Measurements from ENCODE around the gene GALNS. TPM values are rescaled to one million over a fixed set of nuclear protein-coding genes. Genes with fewer than 3 reads are reported as not detected.

GALNS gene
- total and polyA plus RNA-seq, 11 donors: 10.7 to 22.7 (median 14.1) TPM

DNA sequence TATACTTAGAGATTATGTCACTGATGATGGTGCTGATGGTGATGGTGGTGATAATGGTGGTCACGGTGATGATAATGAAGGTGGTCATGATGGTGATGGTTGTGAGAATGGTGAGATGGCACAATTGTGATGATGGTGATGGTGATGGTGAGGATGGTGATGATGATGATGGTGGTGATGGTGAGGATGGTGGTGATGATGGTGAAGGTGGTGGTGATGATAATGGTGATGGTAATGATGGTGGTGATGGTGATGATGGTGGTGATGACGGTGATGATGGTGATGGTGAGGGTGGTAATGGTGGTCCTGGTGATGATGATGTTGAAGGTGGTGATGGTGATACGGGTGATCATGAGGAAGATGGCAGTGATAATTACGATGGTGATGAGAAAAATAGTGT is 58.7 kb downstream of the GALNS start:
- H3K27me3 ChIP-seq: peaks cover 0 to 10% (median 3%) of the 10 kb centered on the region in 9 donors
- WGBS, 4 donors: 89 to 97% (median 93%) methylated on average over 4 of the region's 4 CpGs
- H3K36me3 ChIP-seq: no peaks in the 10 kb centered on the region
- H3K27ac ChIP-seq: no peak overlapping the region
- intact Hi-C loops (cut with DNase I): no loop called here
- no peak for DNase-seq
- TF ChIP-seq POLR2A (IDR thresholded peaks at IDR 0.05): no peak
- TF ChIP-seq, protein P1, sequence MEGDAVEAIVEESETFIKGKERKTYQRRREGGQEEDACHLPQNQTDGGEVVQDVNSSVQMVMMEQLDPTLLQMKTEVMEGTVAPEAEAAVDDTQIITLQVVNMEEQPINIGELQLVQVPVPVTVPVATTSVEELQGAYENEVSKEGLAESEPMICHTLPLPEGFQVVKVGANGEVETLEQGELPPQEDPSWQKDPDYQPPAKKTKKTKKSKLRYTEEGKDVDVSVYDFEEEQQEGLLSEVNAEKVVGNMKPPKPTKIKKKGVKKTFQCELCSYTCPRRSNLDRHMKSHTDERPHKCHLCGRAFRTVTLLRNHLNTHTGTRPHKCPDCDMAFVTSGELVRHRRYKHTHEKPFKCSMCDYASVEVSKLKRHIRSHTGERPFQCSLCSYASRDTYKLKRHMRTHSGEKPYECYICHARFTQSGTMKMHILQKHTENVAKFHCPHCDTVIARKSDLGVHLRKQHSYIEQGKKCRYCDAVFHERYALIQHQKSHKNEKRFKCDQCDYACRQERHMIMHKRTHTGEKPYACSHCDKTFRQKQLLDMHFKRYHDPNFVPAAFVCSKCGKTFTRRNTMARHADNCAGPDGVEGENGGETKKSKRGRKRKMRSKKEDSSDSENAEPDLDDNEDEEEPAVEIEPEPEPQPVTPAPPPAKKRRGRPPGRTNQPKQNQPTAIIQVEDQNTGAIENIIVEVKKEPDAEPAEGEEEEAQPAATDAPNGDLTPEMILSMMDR (IDR thresholded peaks at IDR 0.05): no peak
- H3K4me1 ChIP-seq: peaks cover 0 to 25% (median 3%) of the 10 kb centered on the region in 12 donors
- H3K4me3 ChIP-seq: no peak overlapping the region
- ATAC-seq: no peak
- H3K9me3 ChIP-seq: no peaks in the 10 kb centered on the region

GRCh38 chr16:88796278-88796677 is 60.5 kb downstream of the GALNS start:
- no peak for ATAC-seq
- intact Hi-C loops (cut with DNase I): no loop called here
- 65 to 100% (median 73%) methylated on average over 1 to 4 of the region's 4 CpGs for WGBS, 4 donors

DNA sequence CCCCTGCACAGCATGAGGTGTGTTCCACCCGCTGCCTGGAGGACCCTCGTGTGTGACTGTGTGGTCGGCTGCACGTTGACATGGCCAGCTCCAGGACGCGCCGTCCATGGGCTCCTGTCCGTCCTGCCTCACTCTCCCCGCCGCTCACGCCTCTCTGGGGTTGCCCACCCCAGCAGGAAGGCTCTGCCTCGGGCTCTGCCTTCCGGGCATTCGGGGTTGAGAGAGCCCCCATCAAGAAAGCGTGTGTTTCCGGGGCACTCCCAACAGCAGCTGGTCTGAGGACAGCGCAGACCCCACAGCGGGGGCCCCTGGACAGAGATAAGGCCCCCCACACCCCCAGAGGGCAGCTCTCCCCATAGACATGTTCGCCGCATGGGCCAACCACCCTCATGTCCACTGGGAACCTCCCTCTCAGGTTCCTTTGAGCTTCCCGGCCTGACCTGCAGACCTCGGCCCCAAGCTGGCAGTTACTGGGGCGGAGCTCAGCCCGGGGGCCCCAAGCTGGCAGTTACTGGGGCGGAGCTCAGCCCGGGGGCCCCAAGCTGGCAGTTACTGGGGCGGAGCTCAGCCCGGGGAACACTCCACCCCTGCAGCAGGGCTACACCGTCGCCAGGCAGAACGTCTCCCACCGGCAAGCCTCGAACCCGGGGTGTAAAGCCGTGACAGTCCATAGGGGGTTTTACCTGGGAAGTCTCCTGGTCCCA is 63.3 kb downstream of the GALNS start:
- ATAC-seq (no peak), DNase-seq (peak in 1 of 5 donors; percentile 12)
- intact Hi-C loops (cut with DNase I): no loop called here
- Histone ChIP-seq H3K4me3 (no peak overlapping the region), H3K9me3 (no peaks in the 10 kb centered on the region), H3K27ac (no peak overlapping the region), H3K27me3 (peaks cover 0 to 21% (median 7%) of the 10 kb centered on the region in 9 donors), H3K4me1 (peaks cover 0 to 38% (median 2%) of the 10 kb centered on the region in 12 donors), H3K36me3 (no peaks in the 10 kb centered on the region)
- WGBS, 4 donors: 63 to 65% (median 63%) methylated on average over 17 to 35 of the region's 35 CpGs
- TF ChIP-seq, protein P1 (IDR thresholded peaks at IDR 0.05): no peak
- no peak for TF ChIP-seq POLR2A (IDR thresholded peaks at IDR 0.05)

More at GRCh38 chr16:88796278-88796677, 60.5 kb downstream of the GALNS start:
- Histone ChIP-seq H3K9me3 (no peaks in the 10 kb centered on the region), H3K36me3 (no peaks in the 10 kb centered on the region), H3K27ac (no peak overlapping the region), H3K4me3 (no peak overlapping the region), H3K4me1 (peaks cover 0 to 25% (median 0%) of the 10 kb centered on the region in 12 donors), H3K27me3 (peaks cover 0 to 20% (median 7%) of the 10 kb centered on the region in 9 donors)
- no peak for DNase-seq
- no peak for TF ChIP-seq POLR2A (IDR thresholded peaks at IDR 0.05)
- TF ChIP-seq, protein P1 (IDR thresholded peaks at IDR 0.05): no peak

DNA sequence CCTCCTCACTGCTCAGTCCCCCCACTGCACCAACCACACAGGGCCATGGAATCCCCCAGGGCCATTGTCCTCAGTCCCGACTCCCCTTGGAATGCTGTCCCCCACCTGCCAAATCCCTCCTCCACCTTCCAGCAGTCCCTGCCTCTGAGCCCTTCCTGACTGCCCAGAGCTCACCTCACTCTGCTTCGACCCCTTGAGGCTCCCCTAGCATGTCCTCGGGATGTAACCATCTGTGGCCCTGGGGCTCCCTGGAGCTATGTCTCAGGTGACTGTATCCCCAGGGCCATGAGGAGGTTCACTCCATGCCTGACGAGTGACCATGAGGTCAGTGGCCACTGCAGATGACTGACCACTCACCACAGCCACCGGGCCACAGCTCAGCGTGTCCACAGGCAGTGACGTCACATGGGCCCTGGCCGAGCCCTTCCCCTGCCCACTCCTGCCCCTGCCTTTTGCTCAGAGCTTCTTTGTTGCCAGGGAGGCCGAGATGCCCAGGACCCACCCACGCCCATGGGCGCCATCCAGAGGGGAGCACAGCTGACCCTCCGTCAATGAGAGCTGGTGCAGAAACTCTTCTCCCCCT is 64.0 kb downstream of the GALNS start:
- peaks cover 0 to 38% (median 2%) of the 10 kb centered on the region in 12 donors for H3K4me1 ChIP-seq
- no peaks in the 10 kb centered on the region for H3K36me3 ChIP-seq
- peaks cover 0 to 21% (median 7%) of the 10 kb centered on the region in 9 donors for H3K27me3 ChIP-seq
- TF ChIP-seq POLR2A (IDR thresholded peaks at IDR 0.05): no peak
- TF ChIP-seq, protein P1 (IDR thresholded peaks at IDR 0.05): no peak
- ATAC-seq (no peak), DNase-seq (peak in 1 of 5 donors; percentile 17)
- H3K27ac ChIP-seq: no peak overlapping the region
- H3K9me3 ChIP-seq: no peaks in the 10 kb centered on the region
- intact Hi-C loops (cut with DNase I): no loop called here
- H3K4me3 ChIP-seq: no peak overlapping the region
- 79 to 81% (median 79%) methylated on average over 3 to 12 of the region's 12 CpGs for WGBS, 4 donors

All from heart left ventricle (tissue), 16 donors.